NT2/D1 (cell line): Measurements from ENCODE around the gene CYSTM1.
A peak's percentile ranks its signal among the peaks of the same experiment; 100 is the strongest.

Experiments used
- DNase-seq: peaks from one replicate; pipeline ENCODE4 v3.0.0-alpha.2; 2011; ENCODE audit warnings: low read depth, low spot score
- H3K27me3 ChIP-seq: 2 replicates; pipeline ENCODE4 v1.6.0; 2011; ENCODE audit warnings: mild to moderate bottlenecking; ENCODE audit not compliant: insufficient read length, insufficient read depth
- H3K36me3 ChIP-seq: 2 replicates; pipeline ENCODE4 v1.6.1; 2011; ENCODE audit warnings: mild to moderate bottlenecking, low read length, mixed read lengths; ENCODE audit not compliant: insufficient read depth, insufficient read length
- H3K4me1 ChIP-seq: 2 replicates; pipeline ENCODE4 v1.5.1; 2011; ENCODE audit not compliant: insufficient read depth, insufficient read length
- H3K4me3 ChIP-seq: 2 replicates; pipeline ENCODE4 v1.5.1; 2011; ENCODE audit warnings: low read depth; ENCODE audit not compliant: insufficient read length
- H3K9ac ChIP-seq: 2 replicates; pipeline ENCODE4 v1.6.0; 2011; ENCODE audit warnings: low read depth; ENCODE audit not compliant: insufficient read length
- H3K9me3 ChIP-seq: 2 replicates; pipeline ENCODE4 v1.5.1; 2011; ENCODE audit warnings: mild to moderate bottlenecking, low read length; ENCODE audit not compliant: insufficient read depth
- SUZ12 ChIP-seq: IDR thresholded peaks from 2 replicates; pipeline ENCODE4 v1.6.1; 2011; ENCODE audit not compliant: insufficient read length, insufficient read depth; ENCODE audit errors: extremely low read depth
- YY1 ChIP-seq: IDR thresholded peaks from 2 replicates; pipeline ENCODE4 v1.6.1; 2011; ENCODE audit not compliant: insufficient read length, insufficient read depth
- ZNF274 ChIP-seq: IDR thresholded peaks from 2 replicates; pipeline ENCODE4 v1.6.1; 2011; ENCODE audit warnings: mild to moderate bottlenecking, low read depth, low read length

The CYSTM1 gene

DNA sequence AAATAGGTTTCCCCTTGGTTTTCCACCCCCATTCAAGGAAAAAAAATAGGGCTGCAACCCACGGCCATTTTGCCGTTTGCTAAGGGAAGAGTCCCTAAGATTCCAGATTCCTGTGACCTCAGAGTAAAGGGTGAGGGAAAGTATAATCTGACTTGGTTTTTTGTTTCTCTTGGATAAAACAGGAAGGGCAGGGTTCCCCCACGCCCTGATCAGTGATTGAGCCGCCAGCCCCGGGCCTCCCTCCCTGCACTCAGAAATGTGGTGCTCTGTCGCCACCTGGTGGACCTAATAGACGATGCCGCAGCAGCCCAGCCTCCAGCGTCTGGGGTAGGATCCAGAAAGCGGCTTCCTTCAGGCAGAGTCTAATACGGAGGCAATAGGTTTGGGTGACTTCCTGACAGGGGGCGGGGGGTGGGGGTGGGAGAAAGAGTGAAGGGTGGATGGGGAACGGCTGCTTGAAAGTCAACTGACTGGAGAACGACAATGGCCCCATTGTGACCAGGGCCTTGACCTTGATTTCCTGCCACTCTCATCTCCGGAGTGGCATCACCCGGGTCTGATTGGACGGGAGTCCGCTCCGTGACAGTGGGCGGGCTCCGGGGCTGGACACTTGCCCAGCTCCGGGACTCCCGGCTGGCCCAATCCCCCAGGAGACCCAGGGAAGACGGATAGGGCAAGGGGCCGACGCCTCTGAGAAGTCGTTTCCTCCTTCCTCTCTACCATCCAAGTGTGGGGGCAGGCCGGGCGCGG lies 17.8 kb upstream of the CYSTM1 start:
- peak overlapping the region; percentile 30 for H3K4me3 ChIP-seq
- TF ChIP-seq YY1 (no peak), ZNF274 (no peak), SUZ12 (no peak)
- no peak overlapping the region for H3K9ac ChIP-seq
- peaks cover 4% of the 10 kb centered on the region for H3K4me1 ChIP-seq
- H3K36me3 ChIP-seq = no peaks in the 10 kb centered on the region
- peak; percentile 66 for DNase-seq
- no peaks in the 10 kb centered on the region for H3K27me3 ChIP-seq
- no peaks in the 10 kb centered on the region for H3K9me3 ChIP-seq

DNA sequence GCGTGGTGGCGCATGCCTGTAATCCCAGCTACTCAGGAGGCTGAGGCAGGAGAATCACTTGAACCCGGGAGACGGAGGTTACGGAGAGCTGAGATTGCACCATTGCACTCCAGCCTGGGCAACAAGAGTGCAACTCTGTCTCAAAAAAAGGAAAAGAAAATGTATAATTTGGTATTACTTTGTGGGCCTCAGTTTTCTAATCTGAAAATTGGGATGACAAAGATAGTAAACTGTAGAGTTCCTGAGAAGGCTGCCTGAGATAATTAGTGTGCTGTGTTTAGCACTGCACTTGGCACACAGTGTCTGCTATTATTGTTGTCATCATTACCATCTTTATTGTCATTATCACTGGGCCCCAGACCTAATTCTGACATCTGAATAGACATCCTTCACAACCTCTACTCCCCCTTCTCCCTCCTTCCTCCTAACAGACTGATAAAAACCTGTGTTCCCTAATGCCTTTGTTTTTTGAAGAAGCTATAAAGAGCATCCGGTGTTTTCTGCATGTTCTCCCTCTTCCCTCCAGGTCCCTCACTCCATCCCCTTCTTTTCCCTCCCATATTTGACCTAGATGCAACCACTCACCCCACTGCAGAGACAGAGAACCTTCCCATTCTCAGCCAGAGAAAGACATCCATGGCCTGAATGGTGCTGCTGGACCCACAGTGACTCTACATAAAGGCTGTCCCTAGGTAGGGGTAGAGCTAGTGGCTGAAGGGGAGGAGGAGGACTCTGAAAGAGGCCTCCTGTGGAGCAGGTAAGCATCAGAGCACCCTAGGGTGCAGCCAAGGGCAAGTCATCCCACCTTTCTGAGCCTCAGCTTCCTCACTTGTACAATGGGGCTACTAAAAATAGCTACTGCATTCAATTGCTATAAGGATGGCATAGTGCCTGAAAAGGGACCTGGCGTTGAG lies 15.7 kb upstream of the CYSTM1 start:
- no peak overlapping the region for H3K4me3 ChIP-seq
- no peak for TF ChIP-seq ZNF274

DNA sequence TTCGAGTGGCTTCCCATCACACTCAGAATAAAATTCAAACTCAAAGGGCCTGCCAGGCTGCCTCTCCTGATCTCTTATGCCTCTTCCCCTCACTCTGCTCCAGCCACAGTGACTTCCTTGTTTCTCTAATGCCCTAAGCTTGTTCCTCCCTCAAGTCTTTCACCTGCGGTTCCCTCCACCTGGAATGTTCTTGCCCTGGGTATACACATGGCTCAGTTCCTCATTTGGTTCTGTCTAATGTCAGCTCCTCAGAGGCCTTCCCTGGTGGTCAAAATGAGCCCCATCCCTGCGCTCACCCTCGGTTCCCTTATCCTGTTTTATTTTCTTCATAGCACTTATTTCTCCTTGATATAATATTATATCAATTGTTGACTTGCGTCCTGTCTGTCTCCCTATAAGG lies 12.7 kb upstream of the CYSTM1 start:
- Histone ChIP-seq H3K9ac (no peak overlapping the region), H3K36me3 (no peaks in the 10 kb centered on the region), H3K27me3 (no peaks in the 10 kb centered on the region), H3K4me3 (no peak overlapping the region), H3K9me3 (no peaks in the 10 kb centered on the region), H3K4me1 (no peaks in the 10 kb centered on the region)
- TF ChIP-seq SUZ12 (no peak), ZNF274 (no peak), YY1 (no peak)
- DNase-seq = no peak

More for the DNA sequence above, 15.7 kb upstream of the CYSTM1 start:
- Histone ChIP-seq H3K9ac (no peak overlapping the region), H3K9me3 (no peaks in the 10 kb centered on the region), H3K27me3 (no peaks in the 10 kb centered on the region), H3K36me3 (no peaks in the 10 kb centered on the region), H3K4me1 (no peaks in the 10 kb centered on the region)
- no peak for DNase-seq

DNA sequence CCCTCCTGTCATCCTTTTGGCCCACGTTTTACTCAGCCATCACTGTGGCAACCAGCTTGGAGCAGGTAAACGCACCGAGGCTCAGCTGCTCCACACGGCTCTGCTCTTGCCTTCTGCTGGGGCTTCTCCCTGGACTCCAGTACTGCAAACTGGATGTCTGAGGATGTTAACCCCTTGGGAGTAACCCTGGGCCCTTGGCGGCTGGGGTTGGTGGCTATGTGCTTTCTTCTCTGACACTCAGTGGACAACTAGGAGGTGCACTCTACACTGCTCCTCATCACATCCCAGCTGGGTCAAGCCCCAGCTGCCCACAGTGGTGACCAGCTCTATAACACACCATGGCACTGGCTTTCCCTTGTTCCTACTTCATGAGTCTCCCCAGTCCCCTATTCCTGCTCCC lies 12.2 kb upstream of the CYSTM1 start:
- Histone ChIP-seq H3K9me3 (no peaks in the 10 kb centered on the region), H3K4me3 (no peak overlapping the region), H3K36me3 (no peaks in the 10 kb centered on the region), H3K9ac (no peak overlapping the region), H3K27me3 (no peaks in the 10 kb centered on the region), H3K4me1 (no peaks in the 10 kb centered on the region)
- no peak for DNase-seq
- TF ChIP-seq ZNF274 = no peak
- TF ChIP-seq SUZ12 = no peak
- no peak for TF ChIP-seq YY1

DNA sequence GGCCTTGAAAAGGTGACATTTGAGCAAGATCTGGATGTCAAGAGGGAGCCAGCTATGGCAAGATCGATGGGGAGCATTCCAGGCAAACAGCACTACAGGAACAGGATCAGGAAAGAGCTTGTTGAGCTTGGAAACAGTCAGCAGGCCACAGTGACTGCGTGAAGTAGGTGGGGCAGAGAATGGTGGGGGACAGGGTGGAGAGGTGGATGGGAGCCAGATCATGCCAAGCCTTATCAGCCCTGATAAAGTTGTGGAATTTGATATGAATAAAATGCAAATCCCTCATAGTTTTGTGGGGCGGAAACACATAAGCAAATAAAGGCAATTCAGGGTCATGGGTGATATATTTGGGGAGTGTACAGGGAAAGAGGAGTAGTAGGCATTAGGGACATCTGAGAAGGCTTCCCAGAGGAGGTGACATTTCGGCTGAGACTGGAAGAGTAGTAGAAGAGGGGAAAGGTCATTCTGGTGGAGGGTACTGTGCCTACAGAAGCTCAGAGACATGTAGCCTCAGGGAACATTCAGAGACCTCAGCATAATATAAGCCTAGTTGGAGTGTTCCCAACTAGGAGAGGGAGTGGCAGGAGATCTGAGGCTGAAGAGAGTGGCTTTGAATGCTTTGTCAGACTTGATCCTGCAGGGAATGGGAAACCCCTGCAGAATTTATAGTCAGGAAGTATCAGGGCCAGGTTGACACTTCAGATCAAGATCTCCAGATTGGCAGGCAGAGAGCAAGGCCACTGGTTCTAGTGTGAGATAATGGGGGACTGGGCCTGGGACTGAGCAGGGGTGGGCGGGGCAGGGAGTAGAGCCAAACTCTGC lies 9.7 kb upstream of the CYSTM1 start:
- Histone ChIP-seq H3K4me3 (no peak overlapping the region), H3K27me3 (no peaks in the 10 kb centered on the region), H3K4me1 (no peaks in the 10 kb centered on the region), H3K9ac (no peak overlapping the region), H3K9me3 (no peaks in the 10 kb centered on the region), H3K36me3 (no peaks in the 10 kb centered on the region)
- DNase-seq = no peak
- TF ChIP-seq YY1 (no peak), ZNF274 (no peak), SUZ12 (no peak)

DNA sequence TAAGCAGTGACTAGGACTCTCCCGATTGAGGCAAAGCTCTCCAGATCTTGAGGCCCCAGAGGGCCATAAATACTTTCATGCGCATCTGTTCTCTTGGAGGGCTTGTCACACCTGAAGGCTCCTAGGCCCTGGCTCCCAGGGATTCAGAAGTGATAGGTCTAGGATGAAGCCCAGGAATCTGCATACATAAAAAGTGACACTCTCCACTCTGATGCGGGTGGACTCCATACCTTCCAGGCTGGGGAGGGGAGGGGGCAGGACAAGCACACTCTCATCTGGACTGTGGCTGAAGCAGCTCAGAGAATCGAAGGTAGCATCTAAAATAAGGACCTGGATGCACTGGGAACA lies 9.1 kb upstream of the CYSTM1 start:
- no peaks in the 10 kb centered on the region for H3K36me3 ChIP-seq
- TF ChIP-seq ZNF274 (no peak), SUZ12 (no peak), YY1 (no peak)
- H3K4me3 ChIP-seq = no peak overlapping the region
- no peak for DNase-seq
- no peak overlapping the region for H3K9ac ChIP-seq
- no peaks in the 10 kb centered on the region for H3K9me3 ChIP-seq
- no peaks in the 10 kb centered on the region for H3K4me1 ChIP-seq
- no peaks in the 10 kb centered on the region for H3K27me3 ChIP-seq

DNA sequence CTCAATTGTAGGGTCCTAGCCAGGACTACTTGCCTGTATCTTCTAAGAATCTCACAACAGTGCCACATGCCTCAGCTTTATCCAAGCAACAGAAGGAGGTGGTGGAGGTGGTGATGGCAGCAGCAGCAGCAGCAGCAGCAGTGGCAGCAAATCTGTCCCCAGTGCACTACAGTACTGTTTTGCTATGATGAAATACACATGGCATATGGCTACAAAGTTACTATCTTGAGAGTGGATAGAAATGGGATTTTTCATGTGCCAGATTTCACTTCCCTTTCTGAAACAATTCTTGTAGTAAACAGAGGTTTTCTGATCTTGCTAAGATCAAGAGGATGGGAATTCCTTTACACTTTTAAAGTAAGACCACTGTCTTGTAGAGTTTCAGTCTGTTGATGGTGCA lies 8.1 kb upstream of the CYSTM1 start:
- Histone ChIP-seq H3K4me1 (no peaks in the 10 kb centered on the region), H3K27me3 (no peaks in the 10 kb centered on the region), H3K9me3 (no peaks in the 10 kb centered on the region), H3K9ac (no peak overlapping the region), H3K4me3 (no peak overlapping the region), H3K36me3 (no peaks in the 10 kb centered on the region)
- TF ChIP-seq SUZ12 = no peak
- no peak for TF ChIP-seq ZNF274
- no peak for TF ChIP-seq YY1
- DNase-seq = no peak
